GM12878 (cell line): Measurements from ENCODE around the gene CDC42SE2. TPM values are rescaled to one million over a fixed set of nuclear protein-coding genes. Genes with fewer than 3 reads are reported as not detected.

ENCODE experiments used
- BCL11A ChIP-seq: IDR thresholded peaks from 2 replicates; pipeline ENCODE4 v1.6.1; 2011; ENCODE audit warnings: low read depth, low read length
- EZH2 ChIP-seq: IDR thresholded peaks from 2 replicates; pipeline ENCODE4 v1.6.1; 2012; ENCODE audit warnings: low read depth, mild to moderate bottlenecking, control low read depth, inconsistent platforms, low read length, borderline replicate concordance; ENCODE audit not compliant: control insufficient read depth
- HDAC6 ChIP-seq: fragments of 200-600 bp; sonication (generic); IDR thresholded peaks from one replicate; pipeline ENCODE4 v1.8.0; 2017; ENCODE audit warnings: antibody characterized with exemption; ENCODE audit not compliant: unreplicated experiment
- IKZF2 ChIP-seq, 2 experiments: fragments of 450-650 bp; IDR thresholded peaks; 2 replicates each; pipeline ENCODE4 v1.6.1; 2017; ENCODE audit warnings: mild to moderate bottlenecking in 2 of 2, moderate library complexity in 2 of 2
- IRF4 ChIP-seq: IDR thresholded peaks from 2 replicates; pipeline ENCODE4 v1.6.1; 2011; ENCODE audit warnings: low read depth, low read length
- MEF2B ChIP-seq: fragments of 450-650 bp; IDR thresholded peaks from 2 replicates; pipeline ENCODE4 v1.6.1; 2018; ENCODE audit warnings: mild to moderate bottlenecking, moderate library complexity; ENCODE audit not compliant: partially characterized antibody, poor library complexity, severe bottlenecking
- MTA2 ChIP-seq: fragments of 450-650 bp; IDR thresholded peaks from 2 replicates; pipeline ENCODE4 v1.6.1; 2016; ENCODE audit warnings: low read depth, mild to moderate bottlenecking, moderate library complexity
- MYB ChIP-seq: fragments of 150-350 bp; IDR thresholded peaks from 2 replicates; pipeline ENCODE4 v1.6.1; 2014; ENCODE audit warnings: mild to moderate bottlenecking, low read depth, low read length, borderline replicate concordance
- MYC ChIP-seq: IDR thresholded peaks from 2 replicates; pipeline ENCODE4 v1.6.1; 2011; ENCODE audit warnings: mild to moderate bottlenecking, low read length, moderate library complexity, inconsistent platforms; ENCODE audit not compliant: insufficient read depth, insufficient replicate concordance, insufficient read length, severe bottlenecking
- PML ChIP-seq: IDR thresholded peaks from 2 replicates; pipeline ENCODE4 v1.6.1; 2012; ENCODE audit warnings: low read length, inconsistent platforms
- POLR2A ChIP-seq: IDR thresholded peaks from 2 replicates; pipeline ENCODE4 v1.6.1; 2011; ENCODE audit warnings: low read depth, mild to moderate bottlenecking, low read length
- POU2F2 ChIP-seq: IDR thresholded peaks from 3 replicates; pipeline ENCODE4 v1.6.1; 2011; ENCODE audit warnings: low read depth, mild to moderate bottlenecking, low read length, borderline replicate concordance
- RB1 ChIP-seq: fragments of 450-650 bp; formaldehyde crosslinking; IDR thresholded peaks from 2 replicates; pipeline ENCODE4 v1.6.1; 2017; ENCODE audit warnings: mild to moderate bottlenecking, borderline replicate concordance
- RCOR1 ChIP-seq: conservative IDR thresholded peaks from 2 replicates; pipeline ENCODE4 v1.6.1; 2012; ENCODE audit warnings: low read depth, low read length, improper control_type of control experiment
- SMAD5 ChIP-seq: IDR thresholded peaks from 2 replicates; pipeline ENCODE4 v1.6.1; 2016; ENCODE audit warnings: antibody characterized with exemption, low read depth
- SMARCA5 ChIP-seq: fragments of 450-650 bp; IDR thresholded peaks from 2 replicates; pipeline ENCODE4 v1.6.1; 2017; ENCODE audit warnings: mild to moderate bottlenecking
- SRF ChIP-seq, 2 experiments: IDR thresholded peaks; 2 replicates each; pipeline ENCODE4 v1.6.1; 2011; ENCODE audit warnings: low read depth in 2 of 2, low read length in 2 of 2, mild to moderate bottlenecking in 1 of 2, moderate library complexity in 1 of 2
- YBX1 ChIP-seq: fragments of 450-650 bp; IDR thresholded peaks from 2 replicates; pipeline ENCODE4 v1.6.1; 2016; ENCODE audit warnings: antibody characterized with exemption
- ZBED1 ChIP-seq: IDR thresholded peaks from 2 replicates; pipeline ENCODE4 v1.6.1; 2016; ENCODE audit warnings: borderline replicate concordance
- polyA plus RNA-seq, 11 experiments: library from polyadenylated mRNA; depleted of rRNA in 4 of 11; unstranded in 6 of 11; stranded (reverse) in 5 of 11; fragments of >200 nt; fragmentation: Nextera tagmentation in 4 of 11; fragmentation: Illumina TruSeq in 1 of 11; extraction: Ambion mirVana in 4 of 11; extraction: Trizol in 1 of 11; gene quantifications; 1 replicate in 1 of 11; 2 replicates in 10 of 11; pipeline versions ENCODE4 v1.2.1 to v1.2.3, GENCODE V29; 2011 to 2016; ENCODE audit warnings: inconsistent platforms in 2 of 11, missing spikeins in 2 of 11, low read depth in 1 of 11
- total RNA-seq, 4 experiments: library from RNA; depleted of rRNA in 3 of 4; stranded (reverse); fragments of >200 nt in 3 of 4; fragmentation: Illumina TruSeq in 1 of 4; extraction: Trizol in 1 of 4; gene quantifications; 2 replicates each; pipeline versions ENCODE4 v1.2.1 to v1.2.3, GENCODE V29; 2013 to 2021
- TF ChIP-seq, protein P1 (sequence below): fragments of 450-650 bp; formaldehyde crosslinking; IDR thresholded peaks from 2 replicates; pipeline ENCODE4 v1.4.0; 2022; ENCODE audit warnings: mild to moderate bottlenecking, moderate library complexity
- TF ChIP-seq, protein P2 (sequence below): fragments of 450-650 bp; IDR thresholded peaks from 2 replicates; pipeline ENCODE4 v1.6.1; 2018; ENCODE audit warnings: borderline replicate concordance, mild to moderate bottlenecking; ENCODE audit not compliant: partially characterized antibody
- TF ChIP-seq, protein P3 (sequence below): fragments of 450-650 bp; formaldehyde crosslinking; IDR thresholded peaks from 2 replicates; pipeline ENCODE4 v1.4.0; 2020; ENCODE audit warnings: mild to moderate bottlenecking, moderate library complexity
- TF ChIP-seq, protein P4 (sequence below): IDR thresholded peaks from 2 replicates; pipeline ENCODE4 v1.6.1; 2012; ENCODE audit warnings: low read depth, low read length, improper control_type of control experiment

CDC42SE2 gene
- total and polyA plus RNA-seq, 10 of the 15 experiments (the other 5 are each of a cell fraction or from before 2014, with no cell fraction given), result 57.0 to 148 (median 80.3) TPM

GRCh38 chr5:131218392-131218791, 45.5 kb upstream of the CDC42SE2 start (continued):
- no peak for TF ChIP-seq MEF2B
- TF ChIP-seq, protein P1, sequence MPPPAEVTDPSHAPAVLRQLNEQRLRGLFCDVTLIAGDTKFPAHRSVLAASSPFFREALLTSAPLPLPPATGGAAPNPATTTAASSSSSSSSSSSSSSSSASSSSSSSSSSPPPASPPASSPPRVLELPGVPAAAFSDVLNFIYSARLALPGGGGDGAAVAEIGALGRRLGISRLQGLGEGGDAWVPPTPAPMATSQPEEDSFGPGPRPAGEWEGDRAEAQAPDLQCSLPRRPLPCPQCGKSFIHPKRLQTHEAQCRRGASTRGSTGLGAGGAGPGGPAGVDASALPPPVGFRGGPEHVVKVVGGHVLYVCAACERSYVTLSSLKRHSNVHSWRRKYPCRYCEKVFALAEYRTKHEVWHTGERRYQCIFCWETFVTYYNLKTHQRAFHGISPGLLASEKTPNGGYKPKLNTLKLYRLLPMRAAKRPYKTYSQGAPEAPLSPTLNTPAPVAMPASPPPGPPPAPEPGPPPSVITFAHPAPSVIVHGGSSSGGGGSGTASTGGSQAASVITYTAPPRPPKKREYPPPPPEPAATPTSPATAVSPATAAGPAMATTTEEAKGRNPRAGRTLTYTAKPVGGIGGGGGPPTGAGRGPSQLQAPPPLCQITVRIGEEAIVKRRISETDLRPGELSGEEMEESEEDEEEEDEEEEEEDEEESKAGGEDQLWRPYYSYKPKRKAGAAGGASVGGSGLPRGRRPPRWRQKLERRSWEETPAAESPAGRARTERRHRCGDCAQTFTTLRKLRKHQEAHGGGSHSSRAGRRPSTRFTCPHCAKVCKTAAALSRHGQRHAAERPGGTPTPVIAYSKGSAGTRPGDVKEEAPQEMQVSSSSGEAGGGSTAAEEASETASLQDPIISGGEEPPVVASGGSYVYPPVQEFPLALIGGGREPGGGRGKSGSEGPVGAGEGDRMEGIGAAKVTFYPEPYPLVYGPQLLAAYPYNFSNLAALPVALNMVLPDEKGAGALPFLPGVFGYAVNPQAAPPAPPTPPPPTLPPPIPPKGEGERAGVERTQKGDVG (CRISPR knock-in tag), result no peak
- TF ChIP-seq, protein P2, sequence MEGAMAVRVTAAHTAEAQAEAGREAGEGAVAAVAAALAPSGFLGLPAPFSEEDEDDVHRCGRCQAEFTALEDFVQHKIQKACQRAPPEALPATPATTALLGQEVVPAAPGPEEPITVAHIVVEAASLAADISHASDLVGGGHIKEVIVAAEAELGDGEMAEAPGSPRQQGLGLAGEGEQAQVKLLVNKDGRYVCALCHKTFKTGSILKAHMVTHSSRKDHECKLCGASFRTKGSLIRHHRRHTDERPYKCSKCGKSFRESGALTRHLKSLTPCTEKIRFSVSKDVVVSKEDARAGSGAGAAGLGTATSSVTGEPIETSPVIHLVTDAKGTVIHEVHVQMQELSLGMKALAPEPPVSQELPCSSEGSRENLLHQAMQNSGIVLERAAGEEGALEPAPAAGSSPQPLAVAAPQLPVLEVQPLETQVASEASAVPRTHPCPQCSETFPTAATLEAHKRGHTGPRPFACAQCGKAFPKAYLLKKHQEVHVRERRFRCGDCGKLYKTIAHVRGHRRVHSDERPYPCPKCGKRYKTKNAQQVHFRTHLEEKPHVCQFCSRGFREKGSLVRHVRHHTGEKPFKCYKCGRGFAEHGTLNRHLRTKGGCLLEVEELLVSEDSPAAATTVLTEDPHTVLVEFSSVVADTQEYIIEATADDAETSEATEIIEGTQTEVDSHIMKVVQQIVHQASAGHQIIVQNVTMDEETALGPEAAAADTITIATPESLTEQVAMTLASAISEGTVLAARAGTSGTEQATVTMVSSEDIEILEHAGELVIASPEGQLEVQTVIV, result no peak
- no peak for TF ChIP-seq MTA2
- TF ChIP-seq, protein P3, sequence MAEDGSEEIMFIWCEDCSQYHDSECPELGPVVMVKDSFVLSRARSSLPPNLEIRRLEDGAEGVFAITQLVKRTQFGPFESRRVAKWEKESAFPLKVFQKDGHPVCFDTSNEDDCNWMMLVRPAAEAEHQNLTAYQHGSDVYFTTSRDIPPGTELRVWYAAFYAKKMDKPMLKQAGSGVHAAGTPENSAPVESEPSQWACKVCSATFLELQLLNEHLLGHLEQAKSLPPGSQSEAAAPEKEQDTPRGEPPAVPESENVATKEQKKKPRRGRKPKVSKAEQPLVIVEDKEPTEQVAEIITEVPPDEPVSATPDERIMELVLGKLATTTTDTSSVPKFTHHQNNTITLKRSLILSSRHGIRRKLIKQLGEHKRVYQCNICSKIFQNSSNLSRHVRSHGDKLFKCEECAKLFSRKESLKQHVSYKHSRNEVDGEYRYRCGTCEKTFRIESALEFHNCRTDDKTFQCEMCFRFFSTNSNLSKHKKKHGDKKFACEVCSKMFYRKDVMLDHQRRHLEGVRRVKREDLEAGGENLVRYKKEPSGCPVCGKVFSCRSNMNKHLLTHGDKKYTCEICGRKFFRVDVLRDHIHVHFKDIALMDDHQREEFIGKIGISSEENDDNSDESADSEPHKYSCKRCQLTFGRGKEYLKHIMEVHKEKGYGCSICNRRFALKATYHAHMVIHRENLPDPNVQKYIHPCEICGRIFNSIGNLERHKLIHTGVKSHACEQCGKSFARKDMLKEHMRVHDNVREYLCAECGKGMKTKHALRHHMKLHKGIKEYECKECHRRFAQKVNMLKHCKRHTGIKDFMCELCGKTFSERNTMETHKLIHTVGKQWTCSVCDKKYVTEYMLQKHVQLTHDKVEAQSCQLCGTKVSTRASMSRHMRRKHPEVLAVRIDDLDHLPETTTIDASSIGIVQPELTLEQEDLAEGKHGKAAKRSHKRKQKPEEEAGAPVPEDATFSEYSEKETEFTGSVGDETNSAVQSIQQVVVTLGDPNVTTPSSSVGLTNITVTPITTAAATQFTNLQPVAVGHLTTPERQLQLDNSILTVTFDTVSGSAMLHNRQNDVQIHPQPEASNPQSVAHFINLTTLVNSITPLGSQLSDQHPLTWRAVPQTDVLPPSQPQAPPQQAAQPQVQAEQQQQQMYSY (CRISPR knock-in tag), result no peak
- TF ChIP-seq SMARCA5, result no peak
- no peak for TF ChIP-seq SRF (IDR thresholded peaks at IDR 0.05; ENCODE audit: low read depth in 2 of 2, low read length in 2 of 2)
- no peak for TF ChIP-seq IRF4
- no peak for TF ChIP-seq RCOR1
- TF ChIP-seq SMAD5, result no peak
- no peak for TF ChIP-seq BCL11A
- no peak for TF ChIP-seq MYC
- no peak for TF ChIP-seq MYB
- TF ChIP-seq IKZF2 (IDR thresholded peaks at IDR 0.05), result 0 out of 4 replicates have a peak, but pooled peaks of 1 of the 2 experiments have one; percentile 43
- no peak for TF ChIP-seq HDAC6
- no peak for TF ChIP-seq ZBED1
- TF ChIP-seq EZH2, result no peak
- no peak for TF ChIP-seq POLR2A
- no peak for TF ChIP-seq PML
- no peak for TF ChIP-seq YBX1
- TF ChIP-seq POU2F2, result no peak
- TF ChIP-seq, protein P4, sequence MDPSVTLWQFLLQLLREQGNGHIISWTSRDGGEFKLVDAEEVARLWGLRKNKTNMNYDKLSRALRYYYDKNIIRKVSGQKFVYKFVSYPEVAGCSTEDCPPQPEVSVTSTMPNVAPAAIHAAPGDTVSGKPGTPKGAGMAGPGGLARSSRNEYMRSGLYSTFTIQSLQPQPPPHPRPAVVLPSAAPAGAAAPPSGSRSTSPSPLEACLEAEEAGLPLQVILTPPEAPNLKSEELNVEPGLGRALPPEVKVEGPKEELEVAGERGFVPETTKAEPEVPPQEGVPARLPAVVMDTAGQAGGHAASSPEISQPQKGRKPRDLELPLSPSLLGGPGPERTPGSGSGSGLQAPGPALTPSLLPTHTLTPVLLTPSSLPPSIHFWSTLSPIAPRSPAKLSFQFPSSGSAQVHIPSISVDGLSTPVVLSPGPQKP, result no peak
- no peak for TF ChIP-seq RB1
